Endometrium (tissue), 2 donors: ENCODE measurements around the gene SBNO2.

Experiments used
- FAIRE-seq: peaks from 2 replicates; lab custom pipeline; 2012; peaks lifted over from hg19 to GRCh38; lab: Jason Lieb, UNC
- donor health status: control.
- donor health status: control.

SBNO2 gene

DNA sequence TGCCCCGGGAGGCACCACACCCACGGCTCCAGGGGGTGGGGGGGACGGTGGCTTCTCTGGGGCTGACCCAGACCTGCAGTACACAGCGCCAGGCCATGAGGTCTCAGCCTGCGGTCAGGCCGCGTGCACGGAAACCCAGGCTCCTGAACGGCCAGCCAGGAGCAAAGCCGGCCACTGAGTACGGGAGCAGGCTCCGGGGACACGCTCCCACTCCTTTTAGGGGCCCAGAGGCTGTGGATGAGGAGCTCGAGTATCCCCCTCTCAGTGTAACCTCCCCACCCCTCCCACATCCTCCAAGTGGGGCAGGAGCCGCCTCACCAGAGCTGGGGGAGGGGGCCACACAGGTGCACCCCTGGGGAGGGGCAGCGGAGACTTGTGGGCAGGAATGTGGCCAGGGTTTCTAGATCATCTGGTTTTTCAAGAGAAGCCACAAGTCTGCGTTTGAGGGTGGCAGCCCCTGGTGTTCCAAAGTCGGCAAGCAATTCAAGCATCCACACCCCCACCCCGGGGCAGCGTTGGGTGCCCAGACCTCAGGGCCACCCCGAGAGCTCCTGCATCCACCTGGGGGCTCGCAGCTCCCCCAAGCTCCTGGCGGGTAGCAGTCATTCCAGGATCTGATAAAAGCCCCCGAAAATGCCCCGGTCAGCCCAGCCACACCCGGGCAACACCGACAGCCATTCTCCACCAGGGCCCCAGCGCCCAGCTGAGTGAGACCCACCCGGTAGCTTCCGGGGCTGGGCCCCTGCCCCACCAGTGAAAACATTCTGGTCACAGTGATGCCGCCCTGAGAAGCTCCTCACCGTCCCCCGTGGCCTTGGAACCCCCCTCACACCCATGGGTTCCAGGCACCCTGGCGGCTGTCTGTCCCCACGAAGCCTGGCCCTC is 6.1 kb downstream of the SBNO2 start:
- no peak for FAIRE-seq

DNA sequence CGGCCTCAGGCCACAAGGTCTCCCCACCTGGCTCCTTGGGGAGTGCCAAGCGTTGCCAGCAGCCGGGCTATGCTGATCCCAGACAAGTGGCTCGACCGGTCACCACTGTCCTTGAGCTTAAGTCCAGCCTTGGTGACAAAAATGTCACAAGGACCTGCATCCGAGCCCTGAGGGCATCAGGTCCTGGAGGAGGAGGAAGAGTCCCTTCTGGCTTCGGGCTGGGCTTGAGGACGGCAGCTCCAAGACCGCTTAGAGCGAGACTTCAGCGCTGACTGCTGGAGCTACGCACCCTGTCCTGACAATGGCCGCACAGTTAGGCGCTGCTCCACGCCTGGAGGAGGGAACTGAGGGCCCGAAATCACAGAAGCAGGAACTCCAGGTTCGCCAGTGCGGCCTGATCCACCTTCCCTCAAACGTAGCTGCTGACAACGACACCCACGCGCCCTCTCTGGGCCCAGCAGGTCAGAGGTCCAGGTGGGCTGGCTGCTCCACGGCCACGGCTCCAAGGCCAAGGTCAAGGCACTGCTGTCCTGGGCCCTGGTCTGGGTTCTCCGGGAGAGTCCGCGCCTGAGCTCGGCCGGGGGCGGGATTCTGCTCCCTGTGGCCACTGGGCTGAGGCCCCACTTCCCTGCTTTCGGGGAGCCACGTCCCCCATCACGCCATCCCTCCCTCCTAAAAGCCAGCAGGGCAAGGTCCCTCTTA is 7.0 kb downstream of the SBNO2 start:
- no peak for FAIRE-seq

DNA sequence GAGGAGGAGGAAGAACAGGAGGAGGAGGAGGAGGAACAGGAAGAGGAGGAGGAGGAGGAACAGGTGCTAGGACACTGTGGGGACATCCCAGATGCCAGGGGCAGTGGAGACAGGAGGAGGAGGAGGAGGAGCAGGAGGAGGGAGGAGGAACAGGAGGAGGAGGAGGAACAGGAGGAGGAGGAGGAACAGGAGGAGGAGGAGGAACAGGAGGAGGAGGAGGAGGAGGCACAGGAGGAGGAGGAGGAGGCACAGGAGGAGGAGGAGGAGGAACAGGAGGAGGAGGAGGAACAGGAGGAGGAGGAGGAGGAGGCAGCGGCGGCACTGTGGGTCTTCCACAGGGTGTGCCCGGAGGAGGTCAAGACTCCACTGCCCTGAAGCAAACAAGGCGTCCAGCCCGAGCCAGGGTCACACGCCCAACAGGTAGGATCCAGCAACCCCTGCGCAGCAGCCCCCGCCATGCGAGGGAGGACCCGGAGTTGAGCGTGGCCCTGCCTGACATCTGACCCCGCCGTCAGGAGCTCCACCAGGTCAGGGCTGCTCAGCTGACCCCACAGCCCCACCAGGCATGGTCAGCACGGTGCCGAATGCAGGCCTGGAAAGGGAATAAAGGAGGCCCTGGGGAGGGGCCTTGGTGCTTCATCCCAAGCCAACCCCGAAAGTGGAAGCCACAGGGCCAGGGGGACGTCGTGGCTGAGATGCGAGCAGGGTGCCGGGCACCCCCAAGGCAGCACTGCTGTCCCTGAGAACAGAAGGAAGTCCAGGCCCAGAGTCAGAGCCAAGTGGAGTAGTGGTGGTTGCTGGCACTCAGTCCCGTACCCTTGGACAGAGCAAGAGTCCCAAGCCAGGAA is 9.2 kb downstream of the SBNO2 start:
- no peak for FAIRE-seq

DNA sequence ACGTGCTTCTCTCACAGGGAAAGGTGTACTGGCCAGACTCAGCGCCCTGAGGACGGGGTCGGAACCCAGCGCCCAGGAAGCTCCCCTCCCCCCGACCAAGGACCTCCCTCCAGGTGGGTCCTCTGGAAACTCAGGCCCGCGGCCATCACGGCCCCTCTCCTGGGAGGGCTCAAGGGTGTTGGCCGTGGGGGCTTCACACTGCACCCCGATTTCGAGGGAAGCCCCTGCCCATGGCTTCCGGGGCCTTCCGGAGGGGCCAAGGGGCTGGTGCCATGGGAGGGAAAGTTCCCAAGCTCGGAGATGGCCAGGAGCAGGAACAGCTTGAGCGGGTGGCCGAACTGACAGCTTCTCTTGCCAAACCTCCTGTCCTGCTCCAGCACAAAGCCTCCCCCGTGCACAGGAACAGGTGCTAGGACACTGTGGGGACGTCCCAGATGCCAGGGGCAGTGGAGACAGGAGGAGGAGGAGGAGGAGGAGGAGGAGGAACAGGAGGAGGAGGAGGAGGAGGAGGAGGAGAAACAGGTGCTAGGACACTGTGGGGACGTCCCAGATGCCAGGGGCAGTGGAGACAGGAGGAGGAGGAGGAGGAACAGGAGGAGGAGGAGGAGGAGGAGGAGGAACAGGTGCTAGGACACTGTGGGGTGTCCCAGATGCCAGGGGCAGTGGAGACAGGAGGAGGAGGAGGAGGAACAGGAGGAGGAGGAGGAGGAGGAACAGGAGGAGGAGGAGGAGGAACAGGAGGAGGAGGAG is 10.0 kb downstream of the SBNO2 start:
- no peak for FAIRE-seq

- FAIRE-seq = no peak
Measured at GRCh38 chr19:1163283-1163933, 10.7 kb downstream of the SBNO2 start.

GRCh38 chr19:1162404-1163282 is 11.4 kb downstream of the SBNO2 start:
- FAIRE-seq = no peak

GRCh38 chr19:1161716-1162115 is 12.4 kb downstream of the SBNO2 start:
- no peak for FAIRE-seq

DNA sequence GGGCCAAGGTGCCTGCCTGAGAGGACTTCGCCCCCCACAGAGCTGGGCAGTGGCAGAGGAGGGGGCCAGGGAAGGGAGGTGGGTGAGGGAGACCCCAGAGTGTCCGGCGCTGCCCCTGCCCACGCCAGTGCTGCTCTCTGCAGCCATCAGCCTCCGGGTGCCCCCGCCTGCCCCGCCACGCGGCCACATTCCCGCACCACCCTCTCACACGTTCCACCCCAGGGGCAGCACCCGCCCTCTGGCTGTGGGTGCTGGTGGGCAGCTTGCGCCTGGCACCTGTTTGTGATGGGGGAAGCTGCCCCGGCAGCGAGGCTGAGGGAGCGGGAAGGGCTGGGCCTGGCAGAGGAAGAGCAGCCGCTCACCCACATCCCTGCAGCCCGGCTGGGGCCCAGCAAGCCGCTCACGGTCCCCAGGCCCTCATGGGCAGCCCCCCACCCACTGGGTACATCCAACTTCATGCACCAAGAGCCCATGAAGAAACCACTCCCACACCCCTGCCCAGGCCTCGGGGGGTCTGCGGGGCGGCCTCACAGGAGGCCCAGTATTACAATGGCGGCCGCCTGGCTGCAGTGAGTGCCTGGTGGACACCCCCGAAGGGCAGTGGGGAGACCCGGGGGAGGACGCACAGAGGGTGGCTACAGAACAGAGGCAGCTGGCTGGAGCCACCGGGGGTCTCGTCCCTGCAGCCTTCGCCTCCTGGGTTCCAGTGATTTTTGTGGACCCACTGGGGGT is 14.0 kb downstream of the SBNO2 start:
- no peak for FAIRE-seq

- no peak for FAIRE-seq
Measured at GRCh38 chr19:1158885-1159448, 15.1 kb downstream of the SBNO2 start.

DNA sequence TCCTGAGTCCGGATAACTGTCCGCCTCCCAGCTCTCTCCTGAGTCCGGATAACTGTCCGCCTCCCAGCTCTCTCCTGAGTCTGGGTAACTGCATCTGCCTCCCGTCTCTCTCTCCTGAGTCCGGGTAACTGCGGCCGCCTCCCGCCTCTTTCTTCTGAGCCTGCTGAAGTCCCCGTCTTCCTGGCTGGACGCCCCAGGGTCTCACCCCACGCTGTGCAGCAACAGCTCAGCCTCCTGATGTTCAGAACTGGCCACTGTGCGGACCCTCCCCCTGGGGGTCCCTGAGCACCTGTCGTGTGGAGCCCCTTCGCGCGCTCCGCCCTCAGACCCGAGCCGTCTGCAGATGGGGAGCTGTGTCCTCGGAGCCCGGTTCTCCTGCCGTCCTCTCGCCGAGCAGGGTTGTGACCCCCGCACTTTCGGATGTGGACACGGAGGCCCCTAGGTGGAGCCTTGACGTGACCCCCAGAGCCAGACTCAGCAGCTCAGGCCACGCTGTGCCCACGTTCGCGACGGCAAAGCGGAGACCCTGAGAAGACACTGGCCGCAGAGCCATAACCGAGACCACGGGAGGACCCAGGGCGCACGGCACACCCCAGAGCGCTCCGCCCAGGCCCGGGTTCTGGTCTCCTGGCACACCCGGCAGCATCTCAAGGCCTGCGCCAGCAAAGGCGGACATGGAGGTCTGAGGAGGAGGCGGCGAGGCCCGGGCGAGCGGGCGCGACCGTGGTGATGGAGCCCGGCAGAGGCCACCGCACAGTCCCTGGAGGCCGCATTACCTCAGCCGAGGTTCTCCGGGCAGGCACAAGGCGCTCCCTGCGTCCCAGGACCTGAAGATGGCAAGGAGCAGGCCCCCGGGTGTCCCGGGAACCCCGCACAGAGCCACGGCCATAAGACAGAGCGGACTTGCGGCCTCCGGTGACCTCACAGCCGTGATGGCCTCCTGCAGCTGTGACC is 15.9 kb downstream of the SBNO2 start:
- FAIRE-seq = no peak

DNA sequence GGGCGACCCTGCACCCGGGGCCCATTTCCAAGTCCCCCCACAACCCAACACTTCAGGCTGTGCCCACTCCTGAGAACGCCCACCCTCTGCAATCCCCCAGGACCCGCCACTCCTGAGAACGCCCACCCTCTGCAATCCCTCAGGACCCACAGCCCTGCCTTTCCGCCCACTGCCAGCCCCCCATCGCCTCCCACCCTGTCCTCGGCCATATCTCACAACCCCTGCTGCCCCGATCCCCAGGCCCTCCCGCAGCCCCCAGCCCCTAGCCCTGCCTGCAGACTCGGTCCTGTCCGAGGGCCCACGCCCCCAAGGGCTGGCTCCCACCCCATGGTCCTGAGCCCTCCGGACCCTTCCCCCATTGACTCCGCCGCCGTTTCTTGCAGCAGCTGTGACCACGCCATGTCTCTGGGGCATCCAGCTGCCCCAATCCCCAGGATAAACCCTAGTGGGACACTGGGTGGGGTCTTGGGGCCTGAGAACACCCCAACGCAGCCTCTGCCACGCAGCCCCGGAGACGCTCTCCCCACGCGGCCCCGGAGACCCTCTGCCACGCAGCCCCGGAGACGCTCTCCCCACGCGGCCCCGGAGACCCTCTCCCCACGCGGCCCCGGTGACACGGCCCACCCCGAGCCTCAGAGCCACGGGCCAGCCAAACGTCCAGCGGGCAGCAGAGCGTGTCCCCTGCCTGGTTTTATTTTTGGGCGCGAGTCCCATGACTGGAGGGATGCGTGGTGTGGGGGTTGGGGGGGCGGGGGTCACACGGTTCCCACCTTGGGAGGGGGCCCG is 17.0 kb downstream of the SBNO2 start:
- FAIRE-seq = no peak

GRCh38 chr19:1156305-1156801 is 17.7 kb downstream of the SBNO2 start:
- no peak for FAIRE-seq

GRCh38 chr19:1155352-1156304 is 18.4 kb downstream of the SBNO2 start:
- FAIRE-seq = no peak

GRCh38 chr19:1154731-1155351 is 19.2 kb downstream of the SBNO2 start:
- FAIRE-seq = no peak
